Liver (tissue), 9 donors: ENCODE measurements around the gene GK2. TPM values are rescaled to one million over a fixed set of nuclear protein-coding genes. Genes with fewer than 3 reads are reported as not detected.

Source experiments
- DNase-seq: peaks from one replicate; pipeline ENCODE4 v3.0.0-alpha.2; 2017; ENCODE audit warnings: low spot score
- H3K27ac ChIP-seq, 2 donors: one replicate each; pipeline ENCODE4 v1.7.0; 2013; ENCODE audit warnings: inconsistent platforms in 2 of 2, low read length in 2 of 2, control low read depth in 1 of 2, low read depth in 1 of 2, mild to moderate bottlenecking in 1 of 2
- H3K27me3 ChIP-seq, 4 donors: one replicate each; pipeline versions ENCODE4 v1.6.1 to v1.7.0; 2013; ENCODE audit warnings: low read length in 3 of 4, inconsistent platforms in 1 of 4, mild to moderate bottlenecking in 1 of 4, moderate library complexity in 1 of 4; ENCODE audit not compliant: control insufficient read depth in 4 of 4, insufficient read depth in 4 of 4
- H3K36me3 ChIP-seq, 4 donors: one replicate each; pipeline versions ENCODE4 v1.6.1 to v1.7.0; 2013; ENCODE audit warnings: low read length in 3 of 4, mild to moderate bottlenecking in 3 of 4, low read depth in 1 of 4, moderate library complexity in 1 of 4; ENCODE audit not compliant: control insufficient read depth in 4 of 4, insufficient read depth in 3 of 4
- H3K4me1 ChIP-seq, 4 donors: one replicate each; pipeline versions ENCODE4 v1.6.1 to v1.7.0; 2013; ENCODE audit warnings: low read length in 3 of 4, mild to moderate bottlenecking in 3 of 4, moderate library complexity in 1 of 4; ENCODE audit not compliant: control insufficient read depth in 4 of 4, insufficient read depth in 4 of 4
- H3K4me3 ChIP-seq, 3 donors: one replicate each; pipeline versions ENCODE4 v1.6.1 to v1.7.0; 2013; ENCODE audit warnings: low read length in 3 of 3, control low read depth in 1 of 3, low read depth in 1 of 3, mild to moderate bottlenecking in 1 of 3
- H3K9ac ChIP-seq, 2 donors: one replicate each; pipeline ENCODE4 v1.7.0; 2013; ENCODE audit warnings: low read length in 2 of 2, mild to moderate bottlenecking in 2 of 2, moderate library complexity in 2 of 2, control low read depth in 1 of 2, low read depth in 1 of 2
- H3K9me3 ChIP-seq, 4 donors: one replicate each; pipeline versions ENCODE4 v1.6.1 to v1.7.0; 2013; ENCODE audit warnings: low read length in 3 of 4; ENCODE audit not compliant: control insufficient read depth in 4 of 4
- ATF3 ChIP-seq: IDR thresholded peaks from 2 replicates; pipeline ENCODE4 v1.6.1; 2016; ENCODE audit warnings: antibody characterized with exemption
- CTCF ChIP-seq: fragments of 150-350 bp; IDR thresholded peaks from 2 replicates; pipeline ENCODE4 v1.5.1; 2017; ENCODE audit warnings: improper control_type of control experiment, low read depth, low read length; ENCODE audit not compliant: missing input control
- EGR1 ChIP-seq, 2 donors: IDR thresholded peaks; 2 replicates each; pipeline ENCODE4 v1.6.1; 2016 to 2018; ENCODE audit warnings: antibody characterized with exemption in 2 of 2, low read depth in 2 of 2
- FOXA1 ChIP-seq: IDR thresholded peaks from 2 replicates; pipeline ENCODE4 v1.6.1; 2016; ENCODE audit warnings: antibody characterized with exemption
- FOXA2 ChIP-seq: IDR thresholded peaks from 2 replicates; pipeline ENCODE4 v1.6.1; 2016; ENCODE audit warnings: antibody characterized with exemption
- GABPA ChIP-seq, 2 donors: IDR thresholded peaks in 1 of 2; conservative IDR thresholded peaks in 1 of 2; 2 replicates each; pipeline ENCODE4 v1.6.1; 2016; ENCODE audit warnings: antibody characterized with exemption in 2 of 2, mild to moderate bottlenecking in 1 of 2, moderate library complexity in 1 of 2
- HNF4A ChIP-seq, 2 donors: conservative IDR thresholded peaks; 2 replicates each; pipeline ENCODE4 v1.6.1; 2016; ENCODE audit warnings: antibody characterized with exemption in 2 of 2, mild to moderate bottlenecking in 2 of 2
- HNF4G ChIP-seq: IDR thresholded peaks from 2 replicates; pipeline ENCODE4 v1.6.1; 2016; ENCODE audit warnings: antibody characterized with exemption
- JUND ChIP-seq, 2 donors: IDR thresholded peaks; 2 replicates each; pipeline ENCODE4 v1.6.1; 2016; ENCODE audit warnings: antibody characterized with exemption in 2 of 2
- MAX ChIP-seq: IDR thresholded peaks from 2 replicates; pipeline ENCODE4 v1.6.1; 2016; ENCODE audit warnings: antibody characterized with exemption
- NR2F2 ChIP-seq: IDR thresholded peaks from 2 replicates; pipeline ENCODE4 v1.6.1; 2016; ENCODE audit warnings: antibody characterized with exemption
- RAD21 ChIP-seq, 2 donors: IDR thresholded peaks; 2 replicates each; pipeline ENCODE4 v1.6.1; 2016; ENCODE audit warnings: antibody characterized with exemption in 2 of 2, mild to moderate bottlenecking in 2 of 2
- REST ChIP-seq: IDR thresholded peaks from 2 replicates; pipeline ENCODE4 v1.6.1; 2016; ENCODE audit warnings: antibody characterized with exemption, mild to moderate bottlenecking
- RXRA ChIP-seq, 2 donors: IDR thresholded peaks; 2 replicates each; pipeline ENCODE4 v1.6.1; 2017 to 2018; ENCODE audit warnings: antibody characterized with exemption in 2 of 2, mild to moderate bottlenecking in 1 of 2
- SP1 ChIP-seq: IDR thresholded peaks from 2 replicates; pipeline ENCODE4 v1.6.1; 2018; ENCODE audit warnings: antibody characterized with exemption, mild to moderate bottlenecking
- TAF1 ChIP-seq: conservative IDR thresholded peaks from 2 replicates; pipeline ENCODE4 v1.6.1; 2016; ENCODE audit warnings: antibody characterized with exemption, mild to moderate bottlenecking
- YY1 ChIP-seq: IDR thresholded peaks from 2 replicates; pipeline ENCODE4 v1.6.1; 2016; ENCODE audit warnings: antibody characterized with exemption, mild to moderate bottlenecking
- ZBTB33 ChIP-seq: IDR thresholded peaks from 2 replicates; pipeline ENCODE4 v1.6.1; 2016; ENCODE audit warnings: antibody characterized with exemption
- WGBS: extraction: QIAGEN DNeasy Blood & Tissue Kit; methylation state at CpG from one replicate; pipeline ENCODE4 v1.1.7; 2013; 5-methylcytosine and 5-hydroxymethylcytosine counted together
- polyA plus RNA-seq, 2 donors: library from polyadenylated mRNA; stranded (reverse) in 1 of 2; unstranded in 1 of 2; fragments of 200-250 nt in 1 of 2; fragments of >200 nt in 1 of 2; fragmentation: Nextera tagmentation in 1 of 2; extraction: Ambion mirVana in 1 of 2; gene quantifications; one replicate each; pipeline versions ENCODE4 v1.2.1 to v1.2.3, GENCODE V29; 2013 to 2015
- total RNA-seq, 2 donors: library from RNA; depleted of rRNA; stranded (reverse); fragments of >200 nt; gene quantifications; one replicate each; pipeline ENCODE4 v1.2.3, GENCODE V29; 2014
- donor health status: healthy.
- donor health status: healthy.
- donor health status: healthy.
- donor health status: healthy.
- donor health status: healthy.

GK2 gene
- total and polyA plus RNA-seq, 4 donors = not detected

GRCh38 chr4:79367096-79367495, 40.9 kb downstream of the GK2 start:
- WGBS = 82% methylated on average over 2 of the region's 2 CpGs
- H3K36me3 ChIP-seq = no peaks in the 10 kb centered on the region
- no peaks in the 10 kb centered on the region for H3K9me3 ChIP-seq
- H3K27me3 ChIP-seq = no peaks in the 10 kb centered on the region
- TF ChIP-seq HNF4G = no peak
- no peak for TF ChIP-seq FOXA1
- TF ChIP-seq FOXA2 = no peak
- TF ChIP-seq JUND (IDR thresholded peaks at IDR 0.05) = no peak
- no peak for TF ChIP-seq HNF4A (conservative IDR thresholded peaks at IDR 0.05)
- no peak for TF ChIP-seq TAF1
- no peak for TF ChIP-seq SP1
- TF ChIP-seq MAX = no peak
- TF ChIP-seq EGR1 (IDR thresholded peaks at IDR 0.05; ENCODE audit: low read depth in 2 of 2) = no peak
- TF ChIP-seq ATF3 = no peak
- TF ChIP-seq GABPA (IDR thresholded peaks at IDR 0.05 in 1 of 2, conservative IDR thresholded peaks at IDR 0.05 in 1 of 2) = no peak
- no peak for TF ChIP-seq NR2F2
- TF ChIP-seq RAD21 (IDR thresholded peaks at IDR 0.05) = no peak
- TF ChIP-seq REST = no peak
- no peak for TF ChIP-seq ZBTB33
- TF ChIP-seq RXRA (IDR thresholded peaks at IDR 0.05) = no peak
- TF ChIP-seq YY1 = no peak
- TF ChIP-seq CTCF = no peak
- H3K4me1 ChIP-seq = no peaks in the 10 kb centered on the region
- DNase-seq = no peak
- no peak overlapping the region for H3K27ac ChIP-seq
- H3K4me3 ChIP-seq = no peak overlapping the region
- H3K9ac ChIP-seq = no peak overlapping the region

GRCh38 chr4:79366422-79366821, 41.6 kb downstream of the GK2 start:
- H3K27me3 ChIP-seq = no peaks in the 10 kb centered on the region
- H3K9me3 ChIP-seq = no peaks in the 10 kb centered on the region
- H3K9ac ChIP-seq = no peak overlapping the region
- no peaks in the 10 kb centered on the region for H3K4me1 ChIP-seq
- H3K27ac ChIP-seq = no peak overlapping the region
- no peak for DNase-seq
- H3K4me3 ChIP-seq = no peak overlapping the region
- H3K36me3 ChIP-seq = no peaks in the 10 kb centered on the region
- TF ChIP-seq SP1 = no peak
- no peak for TF ChIP-seq GABPA (IDR thresholded peaks at IDR 0.05 in 1 of 2, conservative IDR thresholded peaks at IDR 0.05 in 1 of 2)
- no peak for TF ChIP-seq EGR1 (IDR thresholded peaks at IDR 0.05; ENCODE audit: low read depth in 2 of 2)
- no peak for TF ChIP-seq TAF1
- TF ChIP-seq ATF3 = no peak
- no peak for TF ChIP-seq NR2F2
- no peak for TF ChIP-seq FOXA2
- TF ChIP-seq FOXA1 = no peak
- TF ChIP-seq HNF4G = no peak
- TF ChIP-seq MAX = no peak
- no peak for TF ChIP-seq HNF4A (conservative IDR thresholded peaks at IDR 0.05)
- TF ChIP-seq REST = no peak
- no peak for TF ChIP-seq JUND (IDR thresholded peaks at IDR 0.05)
